Head of caudate nucleus (tissue), 42 donors: ENCODE results near the gene DNASE1L2.

ENCODE experiments used
- DNase-seq, 42 donors: peaks; one replicate each; pipeline versions ENCODE4 v3.0.0 to v3.0.0-alpha.2; 2020 to 2021; ENCODE audit warnings: mixed read lengths in 7 of 42
- intact Hi-C: fragments of 100-400 bp; cut with DNase I; formaldehyde crosslinking; loops from one replicate; pipeline ENCODE4 v1.15.0; 2022

The DNASE1L2 gene

GRCh38 chr16:2213817-2214718, 22.2 kb upstream of the DNASE1L2 start:
- intact Hi-C loops: no loop called here
- DNase-seq: no peak

GRCh38 chr16:2214719-2214968, 21.6 kb upstream of the DNASE1L2 start, which contains the start of gene PGP:
Gene PGP (minus strand): TSS chr16:2214840. CDS start chr16:2214777, 63 bp downstream.
- intact Hi-C loops: no loop called here
- DNase-seq: no peak

- intact Hi-C loops: no loop called here
- DNase-seq: no peak
Observed at GRCh38 chr16:2216330-2216729, 19.9 kb upstream of the DNASE1L2 start.

- intact Hi-C loops: no loop called here
- DNase-seq: peak; percentile 97 to 100 (median 99)
Observed at GRCh38 chr16:2223221-2223941, 12.9 kb upstream of the DNASE1L2 start, which contains the start of gene E4F1. Gene E4F1 (plus strand): TSS chr16:2223591. CDS start chr16:2223614, 23 bp downstream.

GRCh38 chr16:2223942-2224486, 12.2 kb upstream of the DNASE1L2 start:
- intact Hi-C loops: no loop called here
- DNase-seq: peak in 11 of 42 donors; percentile 20 to 53 (median 41)

- intact Hi-C loops: no loop called here
- no peak for DNase-seq
Observed at GRCh38 chr16:2226245-2226793, 9.9 kb upstream of the DNASE1L2 start.

GRCh38 chr16:2226918-2227317, 9.3 kb upstream of the DNASE1L2 start:
- DNase-seq: no peak
- intact Hi-C loops: no loop called here

- intact Hi-C loops: no loop called here
- DNase-seq: no peak
Observed at GRCh38 chr16:2228161-2228824, 8.0 kb upstream of the DNASE1L2 start.

GRCh38 chr16:2229091-2229490, 7.2 kb upstream of the DNASE1L2 start:
- DNase-seq: no peak
- intact Hi-C loops: no loop called here

- intact Hi-C loops: no loop called here
Observed at GRCh38 chr16:2229632-2230250, 6.5 kb upstream of the DNASE1L2 start.

GRCh38 chr16:2230376-2230775, 5.9 kb upstream of the DNASE1L2 start:
- DNase-seq: no peak

More at GRCh38 chr16:2229632-2230250, 6.5 kb upstream of the DNASE1L2 start:
- no peak for DNase-seq

GRCh38 chr16:2231016-2231931, 5.0 kb upstream of the DNASE1L2 start:
- intact Hi-C loops: no loop called here
- no peak for DNase-seq

More at GRCh38 chr16:2230376-2230775, 5.9 kb upstream of the DNASE1L2 start:
- intact Hi-C loops: no loop called here

- DNase-seq: no peak
- intact Hi-C loops: no loop called here
Observed at GRCh38 chr16:2232094-2232990, 3.9 kb upstream of the DNASE1L2 start.

- DNase-seq: no peak
- intact Hi-C loops: no loop called here
Observed at GRCh38 chr16:2233046-2233775, 3.0 kb upstream of the DNASE1L2 start.

- intact Hi-C loops: no loop called here
- DNase-seq: no peak
Observed at GRCh38 chr16:2233872-2234812, 2.1 kb upstream of the DNASE1L2 start.
